ENCODE results near the gene PPP2R3A.
"Not testable (repeated sequence)": the region's sequence is repeated elsewhere in the genome, so short reads cannot be mapped to it uniquely, and the experiment has no call there.

The PPP2R3A gene

DNA sequence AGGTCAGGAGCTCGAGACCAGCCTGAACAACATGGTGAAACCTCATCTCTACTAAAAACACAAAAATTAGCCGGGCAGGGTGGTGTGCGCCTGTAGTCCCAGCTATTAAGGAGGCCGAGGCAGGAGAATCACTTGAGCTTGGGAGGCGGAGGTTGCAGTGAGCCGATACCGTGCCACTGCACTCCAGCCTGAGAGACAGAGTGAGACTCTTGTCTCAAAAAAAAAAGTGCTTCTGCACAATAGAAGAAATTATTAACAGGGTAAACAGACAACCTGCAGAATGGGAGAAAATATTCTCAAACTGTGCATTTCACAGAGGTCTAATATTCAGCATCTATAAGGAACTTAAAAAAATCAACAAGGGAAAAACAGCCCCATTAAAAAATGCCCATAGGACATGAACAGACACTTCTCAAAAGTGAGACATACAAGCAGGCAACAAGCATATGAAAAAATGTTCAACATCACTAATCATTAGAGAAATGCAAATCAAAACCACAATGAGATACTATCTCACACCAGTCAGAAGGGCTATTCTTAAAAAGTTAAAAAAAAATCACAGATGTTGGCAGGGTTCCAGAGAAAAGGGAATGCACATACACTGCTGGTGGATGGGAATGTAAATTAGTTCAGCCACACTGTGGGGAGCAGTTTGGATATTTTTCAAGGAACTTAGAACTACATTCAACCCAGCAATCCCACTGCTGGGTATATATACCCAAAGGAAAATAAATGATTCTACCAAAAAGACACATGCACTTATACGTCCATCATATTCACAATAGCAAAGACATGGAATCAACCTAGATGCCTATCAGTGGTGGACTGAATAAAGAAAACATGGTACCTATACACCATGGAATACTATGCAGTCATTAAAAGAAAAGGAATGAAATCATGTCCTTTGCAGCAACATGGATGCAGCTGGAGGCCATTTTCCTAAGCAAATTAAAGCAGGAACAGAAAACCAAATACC lies 155.1 kb downstream of the PPP2R3A start:
- Histone ChIP-seq H3K27me3 (ENCODE audit: control insufficient read depth, insufficient read depth, low read length) (no peaks in the 10 kb centered on the region), H3K4me2 (ENCODE audit: low read length) (no peak overlapping the region), H2AFZ (no peak overlapping the region), H3K79me2 (no peaks in the 10 kb centered on the region), H3K36me3 (ENCODE audit: control insufficient read depth, insufficient read depth, low read length) (no peaks in the 10 kb centered on the region), H3K4me3 (ENCODE audit: low read depth, low read length) (no peak overlapping the region), H3K9me3 (ENCODE audit: control insufficient read depth, low read length) (no peaks in the 10 kb centered on the region), H3K27ac (no peak overlapping the region), H3K9ac (no peak overlapping the region), H3K4me1 (no peaks in the 10 kb centered on the region)
- TF ChIP-seq, protein P1, sequence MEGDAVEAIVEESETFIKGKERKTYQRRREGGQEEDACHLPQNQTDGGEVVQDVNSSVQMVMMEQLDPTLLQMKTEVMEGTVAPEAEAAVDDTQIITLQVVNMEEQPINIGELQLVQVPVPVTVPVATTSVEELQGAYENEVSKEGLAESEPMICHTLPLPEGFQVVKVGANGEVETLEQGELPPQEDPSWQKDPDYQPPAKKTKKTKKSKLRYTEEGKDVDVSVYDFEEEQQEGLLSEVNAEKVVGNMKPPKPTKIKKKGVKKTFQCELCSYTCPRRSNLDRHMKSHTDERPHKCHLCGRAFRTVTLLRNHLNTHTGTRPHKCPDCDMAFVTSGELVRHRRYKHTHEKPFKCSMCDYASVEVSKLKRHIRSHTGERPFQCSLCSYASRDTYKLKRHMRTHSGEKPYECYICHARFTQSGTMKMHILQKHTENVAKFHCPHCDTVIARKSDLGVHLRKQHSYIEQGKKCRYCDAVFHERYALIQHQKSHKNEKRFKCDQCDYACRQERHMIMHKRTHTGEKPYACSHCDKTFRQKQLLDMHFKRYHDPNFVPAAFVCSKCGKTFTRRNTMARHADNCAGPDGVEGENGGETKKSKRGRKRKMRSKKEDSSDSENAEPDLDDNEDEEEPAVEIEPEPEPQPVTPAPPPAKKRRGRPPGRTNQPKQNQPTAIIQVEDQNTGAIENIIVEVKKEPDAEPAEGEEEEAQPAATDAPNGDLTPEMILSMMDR (IDR thresholded peaks at IDR 0.05) = no peak

DNA sequence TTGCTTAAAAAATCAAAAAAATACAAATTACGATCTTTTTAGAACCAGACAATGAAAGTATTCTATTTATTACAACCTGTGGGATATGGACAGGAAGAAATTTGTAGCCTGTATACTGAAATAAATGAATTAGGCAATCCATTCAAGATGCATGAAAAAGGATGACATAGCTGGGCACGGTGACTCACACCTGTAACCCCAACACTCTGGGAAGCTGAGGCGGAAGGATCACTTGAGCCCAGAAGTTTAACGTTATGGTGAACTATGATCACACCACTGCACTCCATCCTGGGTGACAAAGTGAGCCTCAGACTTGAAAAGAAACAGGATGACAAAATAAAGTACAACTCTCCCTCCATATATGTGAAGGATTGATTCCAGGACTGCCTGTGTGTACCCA lies 156.5 kb downstream of the PPP2R3A start:
- TF ChIP-seq, protein P1 (IDR thresholded peaks at IDR 0.05) = no peak
- Histone ChIP-seq H3K27me3 (ENCODE audit: control insufficient read depth, insufficient read depth, low read length) (no peaks in the 10 kb centered on the region), H3K9ac (no peak overlapping the region), H3K4me2 (ENCODE audit: low read length) (no peak overlapping the region), H3K27ac (no peak overlapping the region), H3K9me3 (ENCODE audit: control insufficient read depth, low read length) (no peaks in the 10 kb centered on the region), H2AFZ (no peak overlapping the region), H3K4me3 (ENCODE audit: low read depth, low read length) (no peak overlapping the region), H3K79me2 (no peaks in the 10 kb centered on the region), H3K36me3 (ENCODE audit: control insufficient read depth, insufficient read depth, low read length) (no peaks in the 10 kb centered on the region), H3K4me1 (no peaks in the 10 kb centered on the region)

DNA sequence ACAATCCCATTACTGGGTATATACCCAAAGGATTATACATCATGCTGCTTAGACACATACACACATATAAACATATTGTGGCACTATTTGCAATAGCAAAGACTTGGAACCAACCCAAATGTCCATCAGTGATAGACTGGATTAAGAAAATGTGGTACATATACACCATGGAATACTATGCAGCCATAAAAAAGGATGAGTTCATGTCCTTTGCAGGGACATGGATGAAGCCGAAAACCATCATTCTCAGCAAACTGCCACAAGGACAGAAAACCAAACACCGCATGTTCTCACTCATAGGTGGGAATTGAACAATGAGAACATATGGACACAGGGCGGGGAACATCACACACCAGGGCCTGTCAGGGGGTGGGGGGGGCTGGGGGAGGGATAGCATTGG lies 166.1 kb downstream of the PPP2R3A start:
- H3K4me3 ChIP-seq (ENCODE audit: low read depth, low read length); H3K79me2 ChIP-seq; H2AFZ ChIP-seq; H3K27me3 ChIP-seq (ENCODE audit: control insufficient read depth, insufficient read depth, low read length); H3K36me3 ChIP-seq (ENCODE audit: control insufficient read depth, insufficient read depth, low read length); H3K4me1 ChIP-seq; H3K9ac ChIP-seq; H3K4me2 ChIP-seq (ENCODE audit: low read length); H3K9me3 ChIP-seq (ENCODE audit: control insufficient read depth, low read length); H3K27ac ChIP-seq: not testable (repeated sequence)

DNA sequence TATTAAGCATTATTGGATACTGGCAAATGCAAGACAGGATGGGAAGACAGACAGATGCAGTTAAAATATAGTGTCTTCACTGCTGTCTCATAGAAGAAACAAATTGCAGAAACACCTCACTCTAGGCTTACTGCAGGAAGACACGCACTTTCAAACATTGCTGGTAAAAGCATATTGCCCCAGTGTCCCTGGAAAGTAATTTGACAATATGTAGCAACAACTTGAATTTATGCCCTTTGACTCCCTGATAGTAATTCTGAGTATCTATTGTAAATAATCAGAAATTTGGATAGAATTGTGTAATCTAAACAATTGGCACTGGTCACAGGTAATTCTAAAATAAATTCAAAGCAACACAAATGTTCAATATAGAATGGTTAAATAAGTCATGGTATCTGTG lies 168.6 kb downstream of the PPP2R3A start:
- TF ChIP-seq, protein P1 (IDR thresholded peaks at IDR 0.05) = no peak
- Histone ChIP-seq H3K4me1 (no peaks in the 10 kb centered on the region), H3K79me2 (no peaks in the 10 kb centered on the region), H2AFZ (no peak overlapping the region), H3K27me3 (ENCODE audit: control insufficient read depth, insufficient read depth, low read length) (no peaks in the 10 kb centered on the region), H3K9ac (no peak overlapping the region), H3K9me3 (ENCODE audit: control insufficient read depth, low read length) (no peaks in the 10 kb centered on the region), H3K4me2 (ENCODE audit: low read length) (no peak overlapping the region), H3K36me3 (ENCODE audit: control insufficient read depth, insufficient read depth, low read length) (no peaks in the 10 kb centered on the region), H3K27ac (no peak overlapping the region), H3K4me3 (ENCODE audit: low read depth, low read length) (no peak overlapping the region)

DNA sequence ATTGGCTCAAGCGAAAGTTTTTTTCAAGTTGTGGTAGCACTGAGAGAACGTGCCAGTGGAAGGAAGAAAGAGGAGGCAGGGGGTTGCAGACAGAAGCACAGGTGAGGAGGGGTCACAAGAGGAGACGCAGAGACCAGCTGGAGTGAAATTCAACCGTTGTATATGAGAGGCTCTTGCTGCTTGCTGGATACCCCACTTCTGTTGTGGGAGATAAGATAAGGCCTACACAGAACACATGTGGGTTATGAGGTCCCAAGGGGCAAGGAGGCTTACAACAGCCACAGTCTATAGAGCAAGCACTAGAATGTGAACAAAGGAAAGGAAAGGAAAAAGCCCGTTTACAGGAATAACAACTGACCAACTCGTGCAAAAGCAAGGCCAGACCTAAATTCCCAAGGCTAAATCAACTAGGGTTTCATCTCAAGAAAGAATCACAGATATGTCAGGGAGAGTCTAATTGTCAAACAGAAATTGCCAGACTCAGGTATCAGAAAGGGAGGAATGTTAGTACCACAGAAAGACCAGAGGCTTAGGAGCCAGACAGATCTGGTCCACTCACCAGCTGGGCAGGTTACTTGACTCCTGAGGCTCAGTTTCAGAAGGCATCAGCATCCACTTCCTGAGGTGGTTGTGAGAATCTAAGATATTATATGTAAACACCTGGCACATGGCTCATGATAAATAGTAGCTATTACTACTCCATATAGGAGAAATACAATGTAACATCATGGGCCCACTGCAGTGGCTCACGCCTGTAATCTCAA lies 169.7 kb downstream of the PPP2R3A start:
- no peak overlapping the region for H3K4me3 ChIP-seq (ENCODE audit: low read depth, low read length)
- H3K36me3 ChIP-seq (ENCODE audit: control insufficient read depth, insufficient read depth, low read length) = no peaks in the 10 kb centered on the region
- no peaks in the 10 kb centered on the region for H3K27me3 ChIP-seq (ENCODE audit: control insufficient read depth, insufficient read depth, low read length)
- no peaks in the 10 kb centered on the region for H3K4me1 ChIP-seq
- H3K27ac ChIP-seq = no peak overlapping the region
- no peaks in the 10 kb centered on the region for H3K9me3 ChIP-seq (ENCODE audit: control insufficient read depth, low read length)
- no peaks in the 10 kb centered on the region for H3K79me2 ChIP-seq
- H3K4me2 ChIP-seq (ENCODE audit: low read length) = no peak overlapping the region
- TF ChIP-seq, protein P1 (IDR thresholded peaks at IDR 0.05) = no peak
- H3K9ac ChIP-seq = no peak overlapping the region
- H2AFZ ChIP-seq = no peak overlapping the region

Data from parathyroid adenoma (tissue), 2 donors.